HG02759 (cell line): ENCODE results near the gene GMDS.

Source experiments
- ATAC-seq: cut with Tn5 transposase; IDR thresholded peaks from one replicate; pipeline ENCODE4 v1.9.1; 2021; ENCODE audit warnings: mild to moderate bottlenecking, moderate library complexity; ENCODE audit not compliant: unreplicated experiment

Gene GMDS

GRCh38 chr6:2209226-2209809 lies 36.1 kb downstream of the GMDS start:
- ATAC-seq: peak; percentile 71

- no peak for ATAC-seq
These were observed 36.9 kb downstream of the GMDS start for GRCh38 chr6:2208468-2208867.

GRCh38 chr6:2205396-2205795 lies 40.0 kb downstream of the GMDS start:
- ATAC-seq: no peak

- ATAC-seq: no peak
These were observed 41.1 kb downstream of the GMDS start for GRCh38 chr6:2204272-2204671.

- ATAC-seq: no peak
These were observed 42.1 kb downstream of the GMDS start for GRCh38 chr6:2203264-2203663.

- ATAC-seq: no peak
These were observed 47.4 kb downstream of the GMDS start for GRCh38 chr6:2197984-2198383.

GRCh38 chr6:2197177-2197671 lies 48.2 kb downstream of the GMDS start:
- ATAC-seq: no peak

- no peak for ATAC-seq
These were observed 49.2 kb downstream of the GMDS start for GRCh38 chr6:2196079-2196679.

- ATAC-seq: no peak
These were observed 50.8 kb downstream of the GMDS start for GRCh38 chr6:2194643-2195042.

- ATAC-seq: no peak
These were observed 51.5 kb downstream of the GMDS start for GRCh38 chr6:2193931-2194330.

- no peak for ATAC-seq
These were observed 52.4 kb downstream of the GMDS start for GRCh38 chr6:2192976-2193375.

- no peak for ATAC-seq
These were observed 54.0 kb downstream of the GMDS start for GRCh38 chr6:2191390-2191740.

- ATAC-seq: no peak
These were observed 54.6 kb downstream of the GMDS start for GRCh38 chr6:2190661-2191389.

GRCh38 chr6:2188856-2189384 lies 56.5 kb downstream of the GMDS start:
- ATAC-seq: no peak

GRCh38 chr6:2188397-2188796 lies 57.0 kb downstream of the GMDS start:
- no peak for ATAC-seq

GRCh38 chr6:2187826-2188225 lies 57.6 kb downstream of the GMDS start:
- peak; percentile 53 for ATAC-seq

GRCh38 chr6:2186516-2186915 lies 58.9 kb downstream of the GMDS start:
- ATAC-seq: peak; percentile 77

GRCh38 chr6:2185466-2185865 lies 59.9 kb downstream of the GMDS start:
- no peak for ATAC-seq

GRCh38 chr6:2184700-2185455 lies 60.5 kb downstream of the GMDS start:
- no peak for ATAC-seq

GRCh38 chr6:2183752-2184151 lies 61.7 kb downstream of the GMDS start:
- no peak for ATAC-seq

GRCh38 chr6:2183246-2183645 lies 62.2 kb downstream of the GMDS start:
- no peak for ATAC-seq
